OCI-LY1 (cell line): ENCODE measurements around the gene NR3C1.

Experiments used
- H2AFZ ChIP-seq: fragments of 200-600 bp; sonication (generic), shearing (Covaris generic); 2 replicates; pipeline ENCODE4 v1.6.0; 2014; ENCODE audit warnings: antibody characterized with exemption, mild to moderate bottlenecking, low read length
- H3F3A ChIP-seq: fragments of 200-600 bp; sonication (generic), shearing (Covaris generic); 2 replicates; pipeline ENCODE4 v1.6.0; 2014; ENCODE audit warnings: mild to moderate bottlenecking, antibody characterized with exemption, low read length, moderate library complexity; ENCODE audit not compliant: insufficient read depth
- H3K27ac ChIP-seq: fragments of 200-600 bp; sonication (generic); 2 replicates; pipeline ENCODE4 v1.5.1; 2014; ENCODE audit warnings: low read length, mixed run types, mild to moderate bottlenecking, low read depth; ENCODE audit not compliant: poor library complexity, severe bottlenecking
- H3K27me3 ChIP-seq: fragments of 200-600 bp; sonication (generic); 2 replicates; pipeline ENCODE4 v1.6.0; 2014; ENCODE audit warnings: antibody characterized with exemption, mild to moderate bottlenecking, low read length, moderate library complexity; ENCODE audit not compliant: insufficient read depth
- H3K36me3 ChIP-seq: fragments of 200-600 bp; sonication (generic); 2 replicates; pipeline ENCODE4 v1.6.1; 2014; ENCODE audit warnings: mild to moderate bottlenecking, antibody characterized with exemption, low read length, moderate library complexity, mixed read lengths; ENCODE audit not compliant: insufficient read depth
- H3K4me1 ChIP-seq: fragments of 200-600 bp; sonication (generic); 2 replicates; pipeline ENCODE4 v1.5.1; 2014; ENCODE audit warnings: mild to moderate bottlenecking, low read length, moderate library complexity; ENCODE audit not compliant: insufficient read depth, severe bottlenecking
- H3K4me2 ChIP-seq: fragments of 200-600 bp; sonication (generic), shearing (Covaris generic); 2 replicates; pipeline ENCODE4 v1.6.1; 2014; ENCODE audit warnings: low read length
- H3K4me3 ChIP-seq: fragments of 200-600 bp; sonication (generic); 2 replicates; pipeline ENCODE4 v1.5.1; 2014; ENCODE audit warnings: low read length, low read depth, mild to moderate bottlenecking, mixed read lengths; ENCODE audit not compliant: poor library complexity, severe bottlenecking
- H3K79me2 ChIP-seq: fragments of 200-600 bp; shearing (Covaris generic); 2 replicates; pipeline ENCODE4 v1.6.1; 2016; ENCODE audit warnings: mixed run types, low read length, mixed read lengths; ENCODE audit not compliant: insufficient read depth
- H3K9ac ChIP-seq: fragments of 200-600 bp; sonication (generic), shearing (Covaris generic); 2 replicates; pipeline ENCODE4 v1.6.1; 2014; ENCODE audit warnings: mild to moderate bottlenecking, low read length, mixed read lengths
- H3K9me2 ChIP-seq: fragments of 200-600 bp; sonication (generic), shearing (Covaris generic); 2 replicates; pipeline ENCODE4 v1.6.1; 2014; ENCODE audit warnings: low read depth, mild to moderate bottlenecking, low read length, mixed read lengths
- H3K9me3 ChIP-seq: fragments of 200-600 bp; shearing (Covaris generic); 2 replicates; pipeline ENCODE4 v1.6.1; 2014; ENCODE audit warnings: low read length, mixed read lengths
- H4K20me1 ChIP-seq: fragments of 200-600 bp; sonication (generic), shearing (Covaris generic); 2 replicates; pipeline ENCODE4 v1.6.0; 2016; ENCODE audit warnings: mild to moderate bottlenecking, low read length; ENCODE audit not compliant: insufficient read depth
- EZH2 ChIP-seq: fragments of 200-600 bp; sonication (generic), shearing (Covaris generic); IDR thresholded peaks from 2 replicates; pipeline ENCODE4 v1.8.0; 2017; ENCODE audit warnings: borderline replicate concordance, mixed run types, mild to moderate bottlenecking, antibody characterized with exemption, low read length, moderate library complexity, mixed read lengths
- TF ChIP-seq, protein P1 (sequence below): fragments of 200-600 bp; sonication (generic), shearing (Covaris generic); IDR thresholded peaks from 2 replicates; pipeline ENCODE4 v1.5.1; 2017; ENCODE audit warnings: mild to moderate bottlenecking, antibody characterized with exemption, low read length, moderate library complexity, mixed read lengths

The NR3C1 gene

DNA sequence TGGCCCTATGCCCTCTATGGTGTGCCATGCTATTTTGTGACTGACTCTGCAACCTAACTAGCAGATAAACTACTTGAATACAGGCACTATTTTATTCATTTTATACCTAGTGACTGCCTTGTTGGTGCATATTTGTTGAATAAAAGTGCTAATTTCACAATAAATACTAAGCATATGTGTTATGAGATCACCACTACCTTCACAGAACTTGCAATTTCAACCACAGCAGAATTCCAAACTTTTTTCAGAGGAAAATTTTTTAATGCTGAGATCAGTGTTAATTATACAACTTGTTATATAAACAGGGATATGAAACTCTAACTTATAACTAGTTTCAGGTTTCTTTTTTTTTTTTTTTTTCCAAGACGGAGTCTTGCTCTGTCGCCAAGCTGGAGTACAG lies 94.8 kb downstream of the NR3C1 start:
- Histone ChIP-seq H2AFZ (no peak overlapping the region), H3K27ac (no peak overlapping the region), H3K4me2 (no peak overlapping the region), H3F3A (no peaks in the 10 kb centered on the region), H4K20me1 (no peaks in the 10 kb centered on the region), H3K79me2 (peaks cover 20% of the 10 kb centered on the region; the same call in 1 of the 2 replicates), H3K4me1 (peaks cover 3% of the 10 kb centered on the region), H3K9me3 (0 out of 2 replicates have a peak, but pooled peaks cover 7% of the 10 kb centered on the region), H3K36me3 (peaks cover 100% of the 10 kb centered on the region), H3K4me3 (no peak overlapping the region), H3K9ac (no peak overlapping the region), H3K27me3 (no peaks in the 10 kb centered on the region), H3K9me2 (no peaks in the 10 kb centered on the region)
- TF ChIP-seq, protein P1, sequence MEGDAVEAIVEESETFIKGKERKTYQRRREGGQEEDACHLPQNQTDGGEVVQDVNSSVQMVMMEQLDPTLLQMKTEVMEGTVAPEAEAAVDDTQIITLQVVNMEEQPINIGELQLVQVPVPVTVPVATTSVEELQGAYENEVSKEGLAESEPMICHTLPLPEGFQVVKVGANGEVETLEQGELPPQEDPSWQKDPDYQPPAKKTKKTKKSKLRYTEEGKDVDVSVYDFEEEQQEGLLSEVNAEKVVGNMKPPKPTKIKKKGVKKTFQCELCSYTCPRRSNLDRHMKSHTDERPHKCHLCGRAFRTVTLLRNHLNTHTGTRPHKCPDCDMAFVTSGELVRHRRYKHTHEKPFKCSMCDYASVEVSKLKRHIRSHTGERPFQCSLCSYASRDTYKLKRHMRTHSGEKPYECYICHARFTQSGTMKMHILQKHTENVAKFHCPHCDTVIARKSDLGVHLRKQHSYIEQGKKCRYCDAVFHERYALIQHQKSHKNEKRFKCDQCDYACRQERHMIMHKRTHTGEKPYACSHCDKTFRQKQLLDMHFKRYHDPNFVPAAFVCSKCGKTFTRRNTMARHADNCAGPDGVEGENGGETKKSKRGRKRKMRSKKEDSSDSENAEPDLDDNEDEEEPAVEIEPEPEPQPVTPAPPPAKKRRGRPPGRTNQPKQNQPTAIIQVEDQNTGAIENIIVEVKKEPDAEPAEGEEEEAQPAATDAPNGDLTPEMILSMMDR: no peak
- no peak for TF ChIP-seq EZH2

GRCh38 chr5:143306040-143306439 lies 97.4 kb downstream of the NR3C1 start:
- Histone ChIP-seq H3K27me3 (no peaks in the 10 kb centered on the region), H3K4me3 (no peak overlapping the region), H3K9me3 (0 out of 2 replicates have a peak, but pooled peaks cover 7% of the 10 kb centered on the region), H3K9ac (no peak overlapping the region), H2AFZ (no peak overlapping the region), H4K20me1 (no peaks in the 10 kb centered on the region), H3K9me2 (no peaks in the 10 kb centered on the region), H3K4me2 (no peak overlapping the region), H3K36me3 (peaks cover 97% of the 10 kb centered on the region), H3K79me2 (peaks cover 23% of the 10 kb centered on the region), H3K4me1 (no peaks in the 10 kb centered on the region), H3K27ac (no peak overlapping the region), H3F3A (no peaks in the 10 kb centered on the region)
- no peak for TF ChIP-seq EZH2
- TF ChIP-seq, protein P1: no peak

GRCh38 chr5:143304836-143305475 lies 98.5 kb downstream of the NR3C1 start:
- Histone ChIP-seq H3K4me3 (no peak overlapping the region), H3K79me2 (peaks cover 23% of the 10 kb centered on the region), H3K4me2 (no peak overlapping the region), H3K36me3 (peaks cover 97% of the 10 kb centered on the region), H2AFZ (no peak overlapping the region), H4K20me1 (no peaks in the 10 kb centered on the region), H3K9me3 (0 out of 2 replicates have a peak, but pooled peaks cover 7% of the 10 kb centered on the region), H3K27me3 (no peaks in the 10 kb centered on the region), H3F3A (no peaks in the 10 kb centered on the region), H3K4me1 (no peaks in the 10 kb centered on the region), H3K27ac (no peak overlapping the region), H3K9me2 (no peaks in the 10 kb centered on the region), H3K9ac (no peak overlapping the region)
- TF ChIP-seq, protein P1: no peak
- TF ChIP-seq EZH2: no peak
